NCI-H1930 (cell line): ENCODE data around the gene CRIP1.

ENCODE experiments used
- DNase-seq, 2 experiments: peaks; one replicate each; lab custom pipeline; 2025; lab: John Stamatoyannopoulos, UW

CRIP1 gene

GRCh38 chr14:105505101-105505500, 18.4 kb downstream of the CRIP1 start:
- DNase-seq: no peak

DNA sequence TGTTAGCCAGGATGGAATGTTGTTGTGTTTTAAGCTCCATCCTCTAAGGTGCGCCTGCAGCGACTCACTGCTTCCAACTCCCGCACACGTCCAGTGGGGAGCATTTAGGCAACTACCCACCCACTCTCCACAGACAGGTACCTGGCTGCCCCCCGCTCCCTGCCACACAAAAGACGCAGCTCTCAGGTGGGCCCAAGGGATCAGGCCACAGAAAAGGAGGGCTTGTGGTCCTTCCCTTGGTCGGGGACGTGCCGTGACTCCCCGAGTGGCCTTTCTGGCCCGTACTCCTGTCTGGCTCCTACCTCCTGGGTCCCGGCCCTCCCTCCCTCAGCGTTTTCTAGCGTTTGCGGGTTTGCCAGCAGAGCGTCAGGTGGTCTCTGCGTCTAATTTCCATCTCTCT, 20.6 kb downstream of the CRIP1 start:
- DNase-seq: no peak

GRCh38 chr14:105508069-105508468, 21.4 kb downstream of the CRIP1 start:
- no peak for DNase-seq

DNA sequence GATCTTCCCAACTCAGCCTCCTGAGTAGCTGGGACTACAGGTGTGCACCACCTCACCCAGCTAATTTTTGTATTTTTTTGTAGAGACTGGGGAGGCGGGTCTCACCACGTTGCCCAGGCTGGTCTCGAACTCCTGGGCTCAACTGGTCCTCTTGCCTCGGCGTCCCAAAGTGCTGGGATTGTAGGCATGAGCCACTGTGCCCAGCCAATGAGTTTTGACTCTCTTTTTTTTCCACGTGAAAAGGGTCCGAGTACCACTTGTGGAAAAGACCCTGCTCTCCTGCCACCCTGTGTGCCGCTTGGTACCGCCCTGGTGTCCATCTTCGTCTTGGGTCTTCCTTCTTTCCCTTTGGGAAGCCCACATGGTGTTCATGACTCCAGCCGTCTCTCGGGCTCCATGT, 21.9 kb downstream of the CRIP1 start:
- DNase-seq: no peak

- no peak for DNase-seq
Observed at GRCh38 chr14:105517096-105517495, 30.4 kb downstream of the CRIP1 start.

DNA sequence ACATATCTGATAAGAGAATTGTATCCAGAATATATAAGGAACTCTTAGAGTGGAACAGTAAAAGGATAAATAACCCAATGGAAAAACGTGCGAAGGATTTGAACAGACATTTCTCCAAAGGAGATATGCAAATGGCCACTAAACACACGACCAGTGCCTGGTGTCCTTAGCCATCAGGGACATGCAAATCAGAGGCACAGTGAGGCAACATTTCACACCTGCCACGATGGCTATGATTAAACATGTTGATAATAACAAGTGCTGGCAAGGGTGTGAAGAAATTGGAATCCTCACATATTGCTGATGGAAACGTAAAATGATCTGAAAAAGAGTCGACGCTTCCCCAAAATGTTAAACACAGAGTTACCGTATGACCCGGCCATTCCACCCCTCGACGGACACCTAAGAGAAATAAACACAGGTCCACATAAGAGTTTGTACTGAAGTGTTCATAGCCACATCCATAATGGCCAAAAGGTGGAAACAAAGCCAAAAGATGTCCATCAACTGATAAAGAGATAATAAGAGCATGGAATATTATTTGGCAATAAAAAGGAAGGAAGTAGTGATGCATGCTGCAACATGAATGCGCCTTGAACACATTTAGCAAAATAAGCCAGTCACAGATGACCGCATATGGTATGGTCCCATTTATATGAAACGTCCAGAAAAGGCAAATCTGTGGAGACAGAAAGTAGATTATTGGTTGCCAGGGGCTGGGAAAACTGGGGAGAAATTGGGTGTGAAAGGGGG, 33.4 kb downstream of the CRIP1 start:
- DNase-seq: no peak

GRCh38 chr14:105525326-105525725, 38.6 kb downstream of the CRIP1 start:
- DNase-seq: no peak

GRCh38 chr14:105525861-105526775, 39.4 kb downstream of the CRIP1 start, which contains the start of gene TMEM121:
TSS of gene TMEM121 (plus strand) at chr14:105526583. CDS start at chr14:105528835, 2,252 bp downstream.
- peak in 1 of 2 experiments; percentile 27 for DNase-seq

DNA sequence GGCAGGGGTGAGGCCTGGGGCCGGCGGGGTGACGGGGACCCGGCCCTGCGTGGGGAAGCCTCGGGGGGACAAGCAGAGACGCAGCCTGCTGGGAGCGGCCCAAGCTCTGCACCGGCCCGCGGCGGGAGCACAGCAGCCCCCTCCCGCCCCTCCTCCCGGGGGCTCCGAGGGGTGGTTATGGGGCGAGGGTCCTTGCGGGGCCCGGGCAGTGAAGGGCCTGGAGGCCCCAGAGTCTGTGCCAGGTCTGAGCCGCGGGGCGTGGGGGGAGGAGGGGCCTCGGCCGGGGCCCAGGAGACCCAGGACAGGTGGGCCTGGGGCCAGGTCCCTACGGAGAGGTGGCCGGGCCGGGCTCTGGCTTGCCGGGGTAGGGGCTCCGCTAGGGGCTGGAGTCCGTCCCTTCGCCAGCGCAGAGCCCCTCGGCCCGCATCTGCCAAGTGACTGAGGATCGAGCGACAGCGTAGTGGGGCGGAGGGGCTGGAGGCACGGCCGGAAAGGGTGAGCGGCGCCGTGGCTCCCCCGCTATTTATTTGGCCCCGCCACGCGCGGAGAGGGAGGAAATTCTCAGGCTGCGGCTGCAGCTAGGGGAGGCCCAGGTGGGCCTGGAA, 40.2 kb downstream of the CRIP1 start:
- no peak for DNase-seq

DNA sequence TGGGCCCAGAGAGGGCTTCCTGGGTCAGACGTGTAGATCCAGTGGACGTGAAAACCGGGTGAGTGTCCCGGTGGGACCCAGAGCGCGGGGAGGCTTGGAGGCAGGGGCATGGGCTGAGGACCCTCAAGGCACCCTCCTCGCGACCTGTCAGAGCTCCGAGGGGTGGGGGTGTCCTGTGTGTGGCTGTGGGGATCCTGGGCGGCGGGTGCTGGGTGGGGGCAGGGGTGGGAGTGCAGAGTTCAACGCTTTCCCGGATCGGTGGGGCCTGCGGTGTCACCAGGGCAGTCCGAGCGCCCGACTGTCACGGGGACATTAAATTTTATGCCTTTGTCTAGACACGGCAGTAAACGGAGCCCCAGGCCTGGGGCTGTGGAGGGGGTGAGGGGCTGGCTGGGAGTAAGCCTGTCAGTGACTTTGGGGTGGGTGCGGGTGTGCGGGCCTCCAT, 40.7 kb downstream of the CRIP1 start:
- no peak for DNase-seq

GRCh38 chr14:105527826-105528585, 41.3 kb downstream of the CRIP1 start:
- DNase-seq: peak; percentile 25 to 68

- DNase-seq: no peak
Observed at GRCh38 chr14:105528586-105529318, 42.1 kb downstream of the CRIP1 start.

DNA sequence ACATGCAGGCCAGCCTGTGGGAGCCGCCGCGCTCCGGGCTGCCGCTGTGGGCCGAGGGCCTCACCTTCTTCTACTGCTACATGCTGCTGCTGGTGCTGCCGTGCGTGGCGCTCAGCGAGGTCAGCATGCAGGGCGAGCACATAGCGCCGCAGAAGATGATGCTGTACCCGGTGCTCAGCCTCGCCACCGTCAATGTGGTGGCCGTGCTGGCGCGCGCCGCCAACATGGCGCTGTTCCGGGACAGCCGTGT, 42.6 kb downstream of the CRIP1 start:
- DNase-seq: no peak

GRCh38 chr14:105529569-105530284, 43.0 kb downstream of the CRIP1 start:
- DNase-seq: no peak

- DNase-seq: no peak
Observed at GRCh38 chr14:105530285-105531087, 43.8 kb downstream of the CRIP1 start.

DNA sequence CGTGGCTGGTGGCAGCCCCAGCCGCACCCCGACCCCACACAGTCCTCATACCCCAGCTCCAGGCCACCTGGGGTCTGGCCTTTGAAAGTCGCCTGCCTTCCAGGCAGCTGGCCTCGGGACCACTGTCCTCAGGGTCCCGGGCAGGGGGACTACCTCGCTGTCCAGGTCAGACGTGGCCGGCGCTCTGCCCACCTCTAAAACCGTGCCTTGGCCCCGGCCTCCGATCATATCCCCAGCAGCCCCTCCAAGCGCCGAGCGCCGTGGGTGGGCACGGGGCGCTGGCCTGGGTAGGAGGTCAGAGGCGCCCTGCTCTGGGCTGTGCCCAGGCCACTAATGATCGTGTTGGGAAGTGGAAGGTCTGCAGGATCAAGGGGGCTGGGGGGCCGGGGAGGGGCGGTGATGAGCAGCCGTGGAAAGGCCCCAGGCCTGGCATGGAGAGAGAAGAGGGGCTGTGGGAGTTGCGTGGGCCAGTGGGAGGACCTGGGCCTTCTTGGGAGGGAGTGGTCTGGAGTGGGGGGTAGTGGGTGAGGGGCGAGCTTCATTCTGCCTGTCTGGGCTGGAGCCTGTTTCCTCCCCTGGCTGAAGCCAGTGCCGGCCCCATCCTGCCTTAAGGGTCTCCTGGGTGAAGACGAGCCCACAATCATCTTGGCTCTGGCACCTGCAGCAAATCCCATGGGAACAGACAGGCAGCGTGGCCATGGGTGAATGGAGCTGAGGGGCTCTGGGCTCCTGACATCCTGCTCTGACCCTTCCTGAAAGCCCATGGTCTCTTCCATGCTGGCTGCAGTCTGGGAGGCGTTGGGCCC, 44.6 kb downstream of the CRIP1 start:
- no peak for DNase-seq

- no peak for DNase-seq
Observed at GRCh38 chr14:105531894-105532623, 45.4 kb downstream of the CRIP1 start.

DNA sequence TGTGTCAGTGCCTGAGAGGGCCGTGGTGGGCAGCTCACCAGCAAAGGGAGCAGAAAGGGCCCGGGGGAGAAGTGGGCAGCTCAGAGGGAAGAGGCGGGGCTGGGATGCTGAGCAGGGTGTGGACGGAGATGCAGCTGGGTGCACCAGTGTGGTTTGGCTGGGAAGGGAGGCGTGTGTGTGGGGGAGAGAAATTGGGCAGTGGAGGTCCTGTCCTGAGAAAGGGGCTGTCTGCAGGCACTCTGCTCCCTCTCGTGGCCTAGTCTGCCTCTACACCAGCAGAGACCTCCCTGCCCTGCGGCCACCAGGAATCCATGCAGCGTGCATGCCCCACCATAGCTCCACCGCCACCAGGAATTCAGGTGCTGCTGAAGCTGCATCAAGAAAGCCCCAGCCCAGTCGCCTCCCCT, 46.1 kb downstream of the CRIP1 start:
- no peak for DNase-seq
